Measurements from ENCODE around the gene F8.

GRCh38 chrX:154900323-154900722 lies 122.2 kb downstream of the F8 start:
- TF ChIP-seq CTCF (IDR thresholded peaks at IDR 0.05 in 2 of 3, conservative IDR thresholded peaks at IDR 0.05 in 1 of 3; ENCODE audit: borderline replicate concordance in 1 of 3, insufficient read depth in 1 of 3, low read depth in 2 of 3, low read length in 2 of 3) (no peak), EZH2 (IDR thresholded peaks at IDR 0.05) (no peak), POLR2AphosphoS5 (IDR thresholded peaks at IDR 0.05; ENCODE audit: low read depth, low read length) (no peak), SIN3A (IDR thresholded peaks at IDR 0.05; ENCODE audit: low read depth) (no peak), ZBTB33 (IDR thresholded peaks at IDR 0.05; ENCODE audit: extremely low read depth, insufficient replicate concordance, low read length) (no peak), REST (IDR thresholded peaks at IDR 0.05; ENCODE audit: low read depth) (no peak), EGR1 (IDR thresholded peaks at IDR 0.05; ENCODE audit: low read depth) (no peak), SRF (IDR thresholded peaks at IDR 0.05; ENCODE audit: low read depth) (no peak), POLR2A (IDR thresholded peaks at IDR 0.05; ENCODE audit: borderline replicate concordance, extremely low read depth, insufficient read depth, insufficient read length) (no peak), ZNF274 (IDR thresholded peaks at IDR 0.05; ENCODE audit: low read depth, low read length) (no peak)
